Measurements from ENCODE around the gene EFNB1. TPM values are rescaled to one million over a fixed set of nuclear protein-coding genes. Genes with fewer than 3 reads are reported as not detected.
"Not testable (repeated sequence)": the region's sequence is repeated elsewhere in the genome, so short reads cannot be mapped to it uniquely, and the experiment has no call there.

EFNB1 gene
- polyA plus RNA-seq, 3 donors: 4.7 to 6.6 (median 5.4) TPM

DNA sequence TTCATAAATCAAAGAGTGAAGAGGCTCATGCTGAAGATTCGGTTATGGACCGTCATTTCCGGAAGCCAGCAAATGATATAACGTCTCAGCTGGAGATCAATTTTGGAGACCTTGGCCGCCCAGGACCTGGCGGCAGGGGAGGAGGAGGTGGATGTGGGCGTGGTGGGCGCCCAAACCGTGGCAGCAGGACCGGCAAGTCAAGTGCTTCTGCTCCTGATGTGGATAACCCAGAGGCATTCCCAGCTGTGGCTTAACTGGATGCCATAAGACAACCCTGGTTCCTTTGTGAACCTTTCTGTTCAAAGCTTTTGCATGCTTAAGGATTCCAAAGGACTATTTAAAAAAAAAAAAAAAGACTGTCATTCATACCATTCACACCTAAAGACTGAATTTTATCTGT is 44.0 kb upstream of the EFNB1 start:
- Histone ChIP-seq H3K4me1 (ENCODE audit: control insufficient read depth in 1 of 2, insufficient read depth in 2 of 2, low read length in 2 of 2) (no peaks in the 10 kb centered on the region), H3K27ac (ENCODE audit: low read depth in 1 of 2, low read length in 2 of 2) (no peak overlapping the region), H3K36me3 (replicated peaks in 1 of 2; ENCODE audit: control insufficient read depth in 1 of 2, insufficient read depth in 2 of 2, low read length in 2 of 2) (no peaks in the 10 kb centered on the region), H2AFZ (ENCODE audit: insufficient read depth, low read depth, low read length, poor library complexity, severe bottlenecking) (no peak overlapping the region), H3K4me2 (replicated peaks; ENCODE audit: extremely low read depth, low read length, poor library complexity, severe bottlenecking) (no peak overlapping the region), H3K9ac (ENCODE audit: insufficient read depth, low read length, poor library complexity, severe bottlenecking) (no peak overlapping the region), H3K79me2 (ENCODE audit: insufficient read depth, low read length) (no peaks in the 10 kb centered on the region), H3K9me3 (replicated peaks in 1 of 2; ENCODE audit: control insufficient read depth in 1 of 2, insufficient read depth in 1 of 2, low read length in 2 of 2) (no peaks in the 10 kb centered on the region), H3K4me3 (replicated peaks in 1 of 3; ENCODE audit: low read depth in 2 of 3, low read length in 3 of 3) (no peak overlapping the region), H4K20me1 (ENCODE audit: insufficient read depth, low read length) (no peaks in the 10 kb centered on the region), H3K27me3 (ENCODE audit: control insufficient read depth in 2 of 2, insufficient read depth in 2 of 2, low read length in 2 of 2) (no peaks in the 10 kb centered on the region)
- Mint-ChIP-seq H3K36me3 (no peaks in the 10 kb centered on the region), H3K4me1 (no peaks in the 10 kb centered on the region), H3K27me3 (ENCODE audit: low read depth in 3 of 3) (peaks cover 0 to 5% (median 3%) of the 10 kb centered on the region in 3 donors), H3K9me3 (peaks cover 0 to 13% (median 5%) of the 10 kb centered on the region in 7 donors), H3K4me3 (no peak overlapping the region), H3K27ac (no peak overlapping the region)
- DNase-seq: no peak
- WGBS (ENCODE audit: insufficient coverage): 80% methylated on average over 2 of the region's 10 CpGs
- intact Hi-C loops (cut with micrococcal nuclease): no loop called here
- TF ChIP-seq CTCF (IDR thresholded peaks at IDR 0.05): no peak

GRCh38 chrX:68786581-68786980 is 42.2 kb upstream of the EFNB1 start:
- H4K20me1 ChIP-seq (ENCODE audit: insufficient read depth, low read length); H3K9ac ChIP-seq (ENCODE audit: insufficient read depth, low read length, poor library complexity, severe bottlenecking); H3K4me1 Mint-ChIP-seq; H3K9me3 ChIP-seq (replicated peaks in 1 of 2; ENCODE audit: control insufficient read depth in 1 of 2, insufficient read depth in 1 of 2, low read length in 2 of 2); H3K4me2 ChIP-seq (replicated peaks; ENCODE audit: extremely low read depth, low read length, poor library complexity, severe bottlenecking); DNase-seq; H3K27ac ChIP-seq (ENCODE audit: low read depth in 1 of 2, low read length in 2 of 2); intact Hi-C loops (cut with micrococcal nuclease); H2AFZ ChIP-seq (ENCODE audit: insufficient read depth, low read depth, low read length, poor library complexity, severe bottlenecking); H3K36me3 Mint-ChIP-seq; H3K4me3 Mint-ChIP-seq; H3K27me3 Mint-ChIP-seq (ENCODE audit: low read depth in 3 of 3); H3K27me3 ChIP-seq (ENCODE audit: control insufficient read depth in 2 of 2, insufficient read depth in 2 of 2, low read length in 2 of 2); H3K4me3 ChIP-seq (replicated peaks in 1 of 3; ENCODE audit: low read depth in 2 of 3, low read length in 3 of 3); H3K4me1 ChIP-seq (ENCODE audit: control insufficient read depth in 1 of 2, insufficient read depth in 2 of 2, low read length in 2 of 2); H3K36me3 ChIP-seq (replicated peaks in 1 of 2; ENCODE audit: control insufficient read depth in 1 of 2, insufficient read depth in 2 of 2, low read length in 2 of 2); H3K27ac Mint-ChIP-seq; H3K79me2 ChIP-seq (ENCODE audit: insufficient read depth, low read length): not testable (repeated sequence)
- H3K9me3 Mint-ChIP-seq: peaks cover 0 to 14% (median 4%) of the 10 kb centered on the region in 7 donors
- WGBS (ENCODE audit: insufficient coverage): no CpG with 5 or more reads among the region's 4 CpGs

Data from CD14-positive monocyte (primary cell).